ENCODE data around the gene AIP. TPM values are rescaled to one million over a fixed set of nuclear protein-coding genes. Genes with fewer than 3 reads are reported as not detected.
"Not testable (repeated sequence)": the region's sequence is repeated elsewhere in the genome, so short reads cannot be mapped to it uniquely, and the experiment has no call there.

Gene AIP
- total RNA-seq, 2 experiments from 2014 or later: 149 to 164 TPM

DNA sequence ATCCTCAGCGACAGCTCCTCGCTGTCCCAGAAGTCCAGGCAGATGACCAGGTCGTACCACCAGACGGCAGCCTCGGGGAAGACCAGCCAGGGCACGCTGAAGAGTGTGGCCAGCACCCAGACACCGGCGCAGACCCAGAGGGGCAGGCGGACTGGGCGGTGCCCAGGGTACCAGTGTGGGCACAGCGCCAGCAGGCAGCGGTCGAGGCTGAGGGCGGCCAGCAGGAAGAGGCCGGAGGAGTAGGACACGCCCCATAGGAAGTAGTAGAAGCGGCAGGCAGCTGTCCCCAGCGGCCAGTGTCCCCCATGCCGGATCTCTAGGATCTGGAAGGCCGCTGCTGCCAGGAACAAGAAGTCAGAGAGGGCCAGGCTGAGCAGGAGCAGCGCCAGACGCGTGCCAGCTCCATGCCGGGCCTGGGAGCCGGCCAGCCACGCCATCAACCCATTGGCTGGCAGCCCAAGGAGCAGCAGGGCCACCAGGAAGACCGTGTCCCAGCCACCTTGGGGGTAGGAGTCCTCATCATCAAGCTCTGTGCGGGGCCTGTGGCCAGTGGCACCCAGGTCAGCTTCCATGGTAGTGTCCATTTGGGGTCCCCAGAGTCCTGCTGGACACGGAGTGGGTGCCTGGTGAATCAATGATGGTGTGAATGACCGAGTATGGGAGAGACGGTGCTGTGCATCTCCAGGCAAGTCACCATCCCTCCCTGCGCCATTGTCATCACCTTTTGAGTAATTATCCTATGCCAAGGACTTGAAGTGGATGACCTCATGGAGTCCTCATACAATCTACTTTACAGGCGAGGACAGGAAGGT is 30.5 kb upstream of the AIP start, which contains the start of gene GPR152:
Gene GPR152, minus strand, starts transcription at position 589 of the 812 bp plus-strand sequence. Its CDS starts 5 bp downstream, at position 584.
- no peaks in the 10 kb centered on the region for H3K9me3 Mint-ChIP-seq
- POLR2A ChIA-PET: no interaction called here
- CTCF ChIA-PET: interaction anchor here (1.0 to 2.7 kb wide), 2 partner anchors 9 to 43 kb away, joined by 4 to 6 read pairs; no protein-coding TSS in a partner anchor

DNA sequence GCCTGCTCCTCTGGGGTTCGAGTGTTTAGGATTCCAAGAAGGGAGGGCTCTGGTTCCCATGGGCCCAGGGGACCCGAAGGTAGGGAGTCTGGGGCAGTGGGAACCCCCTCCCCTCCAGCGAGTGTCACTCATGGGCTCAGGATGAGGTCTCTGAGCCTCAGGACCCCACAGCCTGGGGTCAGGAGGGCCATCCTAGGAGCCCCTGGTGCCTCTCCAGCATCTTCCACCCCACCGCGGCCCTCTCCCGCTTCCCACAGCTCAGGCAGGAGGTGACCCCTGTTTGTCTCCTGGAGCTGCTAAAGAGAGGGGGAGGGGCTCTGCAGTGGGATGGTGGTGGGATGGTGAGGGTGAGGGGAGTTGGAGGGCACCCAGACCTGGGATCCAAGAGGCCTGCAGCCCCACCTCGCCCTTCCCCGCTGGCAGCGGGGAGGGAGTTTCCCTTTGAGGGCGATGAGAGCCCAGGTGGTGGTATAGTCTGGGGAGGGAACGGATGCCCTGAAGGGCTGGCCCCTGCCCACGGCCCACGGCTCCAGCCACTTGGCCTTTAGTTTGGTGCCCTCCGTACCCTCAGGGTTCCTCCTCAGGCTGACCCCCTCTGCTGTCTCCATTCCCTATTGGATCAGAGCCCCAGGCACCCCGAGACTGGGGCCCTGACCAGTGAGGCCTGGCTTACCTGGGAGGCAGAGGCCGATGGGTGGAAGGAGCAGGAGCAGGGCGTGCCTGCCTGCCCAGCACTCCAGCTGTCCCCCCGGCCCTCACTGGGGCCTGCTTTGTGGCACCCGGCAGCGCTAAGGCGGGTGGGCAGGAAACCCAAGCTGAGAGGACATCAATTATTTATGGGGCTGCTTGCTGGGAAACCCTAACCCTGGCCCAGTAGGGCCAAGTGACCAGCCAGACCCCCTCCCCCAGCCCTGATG is 28.8 kb upstream of the AIP start:
- POLR2A ChIA-PET: no interaction called here
- Mint-ChIP-seq H3K4me3 (no peak overlapping the region), H3K36me3 (ENCODE audit: low read depth) (no peaks in the 10 kb centered on the region), H3K4me1 (peaks cover 8% of the 10 kb centered on the region), H3K27me3 (peaks cover 3% of the 10 kb centered on the region), H3K27ac (no peak overlapping the region), H3K9me3 (no peaks in the 10 kb centered on the region)
- CTCF ChIA-PET: no interaction called here
- no peak for DNase-seq

More for the DNA sequence above, 30.5 kb upstream of the AIP start, which contains the start of gene GPR152:
- H3K4me3 Mint-ChIP-seq: no peak within 1 kb of the TSS
- H3K4me1 Mint-ChIP-seq: peaks cover 15% of the 10 kb centered on the region
- H3K27me3 Mint-ChIP-seq: peaks cover 3% of the 10 kb centered on the region
- DNase-seq: no peak
- no peaks in the 10 kb centered on the region for H3K36me3 Mint-ChIP-seq (ENCODE audit: low read depth)
- no peak within 1 kb of the TSS for H3K27ac Mint-ChIP-seq

DNA sequence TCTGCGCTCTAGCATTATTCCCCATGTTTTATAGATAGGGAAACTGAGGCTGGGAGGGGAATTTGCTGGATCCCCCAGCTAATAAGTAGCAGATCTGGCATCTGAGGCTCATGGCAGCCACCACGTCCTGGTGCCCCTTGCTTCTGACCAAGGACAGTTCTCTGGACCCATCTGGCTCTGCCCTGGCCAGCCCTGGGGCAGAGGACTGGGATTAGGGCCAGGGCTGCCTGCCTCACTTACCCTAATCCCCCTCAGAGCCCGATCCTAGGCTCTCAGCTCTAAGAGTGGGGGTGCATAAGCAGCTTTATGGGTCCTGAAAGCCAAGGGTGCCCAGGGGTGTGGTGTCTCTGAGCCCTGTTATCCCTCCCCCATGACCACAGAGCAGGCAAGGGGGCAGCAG is 27.8 kb upstream of the AIP start, which contains the start of gene CABP4:
Gene CABP4, plus strand, starts transcription at position 301 of the 400 bp plus-strand sequence. Its CDS starts 70 bp downstream, at position 371.
- DNase-seq: no peak
- Mint-ChIP-seq H3K27ac (peak within 1 kb of the TSS; percentile 47), H3K4me1 (peaks cover 7% of the 10 kb centered on the region), H3K27me3 (no peaks in the 10 kb centered on the region), H3K4me3 (no peak within 1 kb of the TSS), H3K9me3 (no peaks in the 10 kb centered on the region), H3K36me3 (ENCODE audit: low read depth) (no peaks in the 10 kb centered on the region)
- ChIA-PET CTCF (interaction anchor here (0.9 kb wide), 1 partner anchor 17 kb away, joined by 3 read pairs; no protein-coding TSS in a partner anchor), POLR2A (no interaction called here)

DNA sequence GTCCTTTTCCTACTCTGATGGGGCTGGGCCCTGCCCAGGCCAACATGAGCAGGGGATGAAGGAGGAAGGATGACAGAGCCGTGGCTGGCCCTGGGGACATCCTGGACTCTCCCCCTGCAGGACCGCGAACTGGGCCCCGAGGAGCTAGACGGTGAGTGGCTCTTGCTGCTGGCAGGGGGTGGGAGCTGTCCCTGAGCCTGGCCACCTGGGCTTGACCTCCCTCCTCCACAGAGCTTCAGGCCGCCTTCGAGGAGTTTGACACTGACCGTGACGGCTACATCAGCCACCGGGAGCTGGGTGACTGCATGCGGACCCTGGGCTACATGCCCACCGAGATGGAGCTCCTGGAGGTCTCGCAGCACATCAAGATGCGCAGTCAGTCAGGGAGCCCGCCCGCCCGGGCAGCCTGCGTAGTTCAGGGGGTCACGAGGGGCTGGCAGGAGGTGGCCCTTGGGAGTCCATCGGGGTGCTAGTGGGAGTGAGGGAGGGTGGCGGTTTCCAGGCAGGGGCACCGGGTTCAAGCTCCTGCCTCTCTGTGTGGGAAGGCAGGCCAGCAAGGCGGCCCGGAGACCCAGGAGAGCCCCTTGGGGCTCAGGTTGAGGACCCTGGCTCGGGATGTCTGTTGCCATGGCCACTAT is 26.6 kb upstream of the AIP start:
- Mint-ChIP-seq H3K27ac (no peak overlapping the region), H3K4me3 (no peak overlapping the region), H3K27me3 (no peaks in the 10 kb centered on the region), H3K36me3 (ENCODE audit: low read depth) (no peaks in the 10 kb centered on the region), H3K4me1 (peaks cover 7% of the 10 kb centered on the region), H3K9me3 (no peaks in the 10 kb centered on the region)
- no peak for DNase-seq
- CTCF ChIA-PET: interaction anchor here (0.8 to 1.6 kb wide), 5 partner anchors 12 to 87 kb away, joined by 3 to 10 read pairs (median 5); partner anchors contain the start of genes CORO1B and PTPRCAP
- POLR2A ChIA-PET: no interaction called here

DNA sequence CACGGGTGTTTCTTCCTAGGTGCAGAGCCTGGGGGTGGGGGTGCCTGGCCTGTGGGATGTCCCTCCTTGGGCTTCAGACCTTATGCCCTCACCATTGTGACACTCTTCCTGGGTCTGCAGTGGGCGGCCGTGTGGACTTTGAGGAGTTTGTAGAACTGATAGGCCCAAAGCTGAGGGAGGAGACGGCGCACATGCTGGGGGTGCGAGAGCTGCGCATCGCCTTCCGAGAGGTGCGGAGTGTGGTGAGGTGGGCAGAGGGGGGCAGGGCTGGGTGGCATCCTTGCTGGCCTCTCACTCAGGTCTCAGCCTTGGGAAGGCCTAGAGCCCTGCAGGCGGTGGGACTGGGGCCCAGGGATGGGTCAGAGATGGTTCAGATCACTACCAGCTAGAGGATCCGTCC is 25.4 kb upstream of the AIP start:
- DNase-seq: no peak
- CTCF ChIA-PET: interaction anchor here (1.1 to 1.6 kb wide), 2 partner anchors 16 to 20 kb away, joined by 3 to 5 read pairs; partner anchors contain the start of gene PTPRCAP
- no peak overlapping the region for H3K4me3 Mint-ChIP-seq
- no peaks in the 10 kb centered on the region for H3K36me3 Mint-ChIP-seq (ENCODE audit: low read depth)
- H3K27me3 Mint-ChIP-seq: no peaks in the 10 kb centered on the region
- POLR2A ChIA-PET: no interaction called here
- no peaks in the 10 kb centered on the region for H3K9me3 Mint-ChIP-seq
- H3K27ac Mint-ChIP-seq: no peak overlapping the region
- peaks cover 7% of the 10 kb centered on the region for H3K4me1 Mint-ChIP-seq

DNA sequence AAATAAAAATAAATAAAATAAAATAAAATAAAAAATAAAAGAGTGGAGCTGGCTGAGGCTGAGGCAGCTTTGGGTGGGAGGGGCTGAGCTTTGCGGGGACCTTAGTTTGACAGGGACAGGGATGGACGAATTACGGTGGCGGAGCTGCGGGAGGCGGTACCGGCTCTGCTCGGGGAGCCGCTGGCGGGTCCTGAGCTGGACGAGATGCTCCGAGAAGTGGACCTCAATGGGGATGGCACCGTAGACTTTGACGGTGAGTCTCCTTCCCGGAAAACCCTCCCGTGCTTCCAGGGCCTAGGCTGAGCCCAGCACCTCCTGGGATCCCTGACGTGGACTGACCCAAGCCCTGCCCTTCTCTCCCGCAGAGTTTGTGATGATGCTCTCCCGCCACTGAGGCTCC is 24.6 kb upstream of the AIP start:
- no peaks in the 10 kb centered on the region for H3K27me3 Mint-ChIP-seq
- no peak for DNase-seq
- H3K4me1 Mint-ChIP-seq: peaks cover 9% of the 10 kb centered on the region
- CTCF ChIA-PET: interaction anchor here (1.1 kb wide), 1 partner anchor 17 kb away, joined by 3 read pairs; no protein-coding TSS in a partner anchor
- H3K27ac Mint-ChIP-seq: no peak overlapping the region
- no peaks in the 10 kb centered on the region for H3K9me3 Mint-ChIP-seq
- POLR2A ChIA-PET: no interaction called here
- H3K36me3 Mint-ChIP-seq (ENCODE audit: low read depth): no peaks in the 10 kb centered on the region
- no peak overlapping the region for H3K4me3 Mint-ChIP-seq

DNA sequence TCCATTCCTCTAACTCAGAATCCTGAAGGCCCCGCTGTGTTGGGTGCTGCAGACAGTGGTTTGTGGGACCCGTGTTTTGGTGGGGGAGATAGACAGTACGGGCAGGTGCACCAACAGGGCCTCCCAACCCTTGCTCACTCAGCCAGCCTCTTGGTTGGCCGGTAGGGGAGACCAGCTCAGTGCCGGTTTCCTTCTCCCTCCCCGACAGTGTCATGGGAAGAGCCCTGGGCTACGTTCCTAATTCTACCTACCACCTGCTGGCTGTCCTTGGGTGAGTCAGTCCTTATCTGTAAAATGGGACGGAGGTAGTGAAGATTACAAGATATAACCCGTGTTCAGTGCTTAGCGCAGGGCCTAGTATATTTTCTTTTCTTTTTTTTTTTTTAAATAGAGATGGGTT is 19.6 kb upstream of the AIP start:
- Mint-ChIP-seq H3K27me3 (no peaks in the 10 kb centered on the region), H3K4me3 (no peak overlapping the region), H3K4me1 (peaks cover 38% of the 10 kb centered on the region), H3K36me3 (ENCODE audit: low read depth) (peaks cover 4% of the 10 kb centered on the region), H3K9me3 (no peaks in the 10 kb centered on the region), H3K27ac (no peak overlapping the region)
- ChIA-PET POLR2A (no interaction called here), CTCF (interaction anchor here (0.6 kb wide), 1 partner anchor 19 kb away, joined by 3 read pairs; no protein-coding TSS in a partner anchor)
- no peak for DNase-seq

DNA sequence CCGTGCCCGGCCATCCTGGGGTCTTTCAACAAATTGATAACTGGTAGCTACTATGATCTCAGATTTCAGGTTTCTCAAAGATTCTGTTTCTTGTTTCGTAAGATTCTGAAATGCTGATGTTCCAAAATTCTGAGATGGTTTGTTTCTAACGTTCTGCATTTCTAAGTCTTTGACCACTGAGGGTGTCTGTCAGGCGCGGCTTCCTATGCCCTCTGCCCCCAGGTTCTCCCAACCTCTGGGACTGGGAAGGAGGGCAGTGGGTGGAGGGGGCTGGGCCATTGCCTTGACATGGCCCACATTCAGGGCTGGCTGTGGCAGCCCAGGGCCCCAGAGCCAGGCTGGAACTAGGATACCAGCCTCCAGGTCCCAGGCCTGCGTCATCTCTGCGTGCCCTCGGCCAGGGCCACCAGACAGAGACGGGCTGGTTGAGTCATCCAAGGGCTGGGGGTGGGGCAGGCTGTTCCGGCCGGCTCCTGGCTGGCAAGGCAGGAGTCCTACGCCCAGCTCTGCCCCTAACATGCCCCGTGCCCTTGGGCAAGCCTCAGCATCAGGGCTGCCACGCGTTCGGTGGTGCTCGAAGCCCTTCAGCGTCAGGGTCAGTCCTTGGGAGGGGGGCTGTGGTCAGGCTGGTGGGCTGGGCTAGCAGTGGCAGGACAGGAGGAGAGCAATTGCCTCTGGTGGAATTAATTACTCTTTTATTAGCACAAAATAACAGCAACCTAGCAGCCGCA is 19.0 kb upstream of the AIP start:
- Mint-ChIP-seq H3K4me1 (peaks cover 42% of the 10 kb centered on the region), H3K36me3 (ENCODE audit: low read depth) (peaks cover 4% of the 10 kb centered on the region), H3K9me3 (no peaks in the 10 kb centered on the region), H3K27ac (peak overlapping the region; percentile 93), H3K4me3 (peak overlapping the region; percentile 84), H3K27me3 (no peaks in the 10 kb centered on the region)
- ChIA-PET CTCF (no interaction called here), POLR2A (no interaction called here)
- no peak for DNase-seq

DNA sequence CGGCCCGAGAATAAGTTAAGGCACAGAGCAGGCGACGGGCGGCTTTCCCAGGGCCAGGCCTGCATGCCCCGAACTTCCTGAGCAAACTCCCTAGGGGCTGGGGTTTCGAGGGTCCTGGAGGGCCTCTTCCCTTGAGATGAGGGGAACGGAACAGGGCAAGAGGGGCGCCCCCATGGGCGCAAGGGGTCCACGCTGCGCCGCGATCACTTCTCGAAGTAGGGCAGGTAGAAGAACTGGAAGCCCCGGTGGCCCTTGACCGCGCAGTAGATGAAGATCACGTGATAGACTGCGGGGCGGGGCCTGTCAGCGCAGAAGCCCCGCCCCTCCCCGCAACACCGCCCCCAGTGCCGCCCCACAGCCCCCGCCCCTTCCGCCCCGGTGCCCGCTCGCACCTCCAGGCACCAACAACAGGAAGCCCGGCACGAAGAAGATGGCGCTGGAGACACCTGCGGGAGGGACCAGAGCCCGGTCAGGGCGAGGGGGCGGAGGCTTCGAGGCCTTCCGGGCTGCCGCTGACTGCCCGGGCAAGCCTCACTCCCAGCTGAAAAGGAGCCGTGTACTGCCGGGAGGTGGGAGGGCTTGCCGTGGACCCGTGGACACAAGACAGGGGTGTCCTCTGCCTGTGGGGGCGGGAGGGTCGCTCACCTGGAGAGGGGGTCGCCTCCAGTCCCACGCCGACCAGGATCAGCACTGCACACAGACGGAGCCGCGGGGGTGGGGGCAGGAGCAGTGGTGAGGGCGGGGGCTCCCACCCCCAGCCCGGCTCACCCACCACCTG is 18.2 kb upstream of the AIP start:
- ChIA-PET POLR2A (interaction anchor here (1.1 kb wide), 1 partner anchor 27 kb away, joined by 3 read pairs; the partner anchor contains the start of gene PTPRCAP), CTCF (interaction anchor here (0.7 to 1.7 kb wide), 6 partner anchors 14 to 119 kb away, joined by 3 to 6 read pairs (median 3); partner anchors contain the start of genes AIP, PPP1CA and PTPRCAP)
- Mint-ChIP-seq H3K4me1 (peaks cover 44% of the 10 kb centered on the region), H3K4me3 (peak overlapping the region; percentile 84), H3K9me3 (no peaks in the 10 kb centered on the region), H3K27me3 (no peaks in the 10 kb centered on the region), H3K27ac (peak overlapping the region; percentile 93), H3K36me3 (ENCODE audit: low read depth) (peaks cover 4% of the 10 kb centered on the region)
- DNase-seq: peak; percentile 96

DNA sequence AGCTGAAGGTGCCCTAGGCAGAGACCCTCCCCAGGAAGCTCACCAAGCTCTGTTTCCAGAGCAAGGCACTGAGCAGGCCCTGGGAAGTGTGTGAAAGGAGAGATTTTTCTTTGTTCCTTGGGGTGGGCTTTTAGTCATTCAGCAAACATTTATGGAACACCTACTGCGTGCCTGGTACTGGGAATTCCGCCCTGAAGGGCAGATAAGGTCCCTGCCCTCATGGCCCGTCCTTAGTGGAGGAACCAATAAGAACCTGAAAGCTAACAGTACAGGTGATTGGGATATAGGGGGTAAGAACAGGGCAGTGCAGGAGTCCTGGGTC is 17.7 kb upstream of the AIP start:
- CTCF ChIA-PET: interaction anchor here (0.7 to 1.7 kb wide), 8 partner anchors 14 to 119 kb away, joined by 3 to 6 read pairs (median 3); partner anchors contain the start of genes AIP, PPP1CA and PTPRCAP
- peak overlapping the region; percentile 84 for H3K4me3 Mint-ChIP-seq

DNA sequence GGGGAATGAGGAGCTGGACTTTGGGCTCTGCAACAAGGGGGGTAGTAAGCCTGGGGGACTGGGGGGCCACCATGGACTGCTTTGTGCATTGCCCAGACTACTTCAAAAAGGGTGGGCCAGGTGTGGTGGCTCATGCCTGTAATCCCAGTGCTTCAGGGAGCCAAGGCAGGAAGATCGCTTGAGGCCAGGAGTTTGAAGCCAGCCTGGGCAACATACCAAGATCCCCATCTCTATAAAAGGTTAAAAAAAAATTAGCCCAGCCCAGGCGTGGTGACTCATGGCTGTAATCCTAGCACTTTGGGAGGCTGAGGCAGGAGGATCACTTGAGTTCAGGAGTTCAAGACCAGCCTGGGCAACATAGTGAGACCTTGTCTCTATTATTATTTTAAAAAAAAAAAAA is 17.3 kb upstream of the AIP start:
- CTCF ChIA-PET: interaction anchor here (1.0 to 1.7 kb wide), 7 partner anchors 15 to 120 kb away, joined by 3 to 6 read pairs (median 3); partner anchors contain the start of genes AIP and PTPRCAP
- not testable (repeated sequence) for H3K9me3 Mint-ChIP-seq; H3K36me3 Mint-ChIP-seq (ENCODE audit: low read depth); H3K27me3 Mint-ChIP-seq; DNase-seq
- peak overlapping the region; percentile 93 for H3K27ac Mint-ChIP-seq
- H3K4me3 Mint-ChIP-seq: peak overlapping the region; percentile 84
- peaks cover 43% of the 10 kb centered on the region for H3K4me1 Mint-ChIP-seq
- POLR2A ChIA-PET: interaction anchor here (1.1 kb wide), 1 partner anchor 28 kb away, joined by 3 read pairs; the partner anchor contains the start of gene PTPRCAP

More for the DNA sequence above, 17.7 kb upstream of the AIP start:
- Mint-ChIP-seq H3K36me3 (ENCODE audit: low read depth) (peaks cover 4% of the 10 kb centered on the region), H3K27ac (peak overlapping the region; percentile 93), H3K9me3 (no peaks in the 10 kb centered on the region), H3K27me3 (no peaks in the 10 kb centered on the region), H3K4me1 (peaks cover 45% of the 10 kb centered on the region)
- DNase-seq: no peak
- POLR2A ChIA-PET: interaction anchor here (1.1 kb wide), 1 partner anchor 28 kb away, joined by 3 read pairs; the partner anchor contains the start of gene PTPRCAP
